VCaP (cell line): Measurements from ENCODE around the gene GPR78.

Source experiments
- H3K27ac ChIP-seq: fragments of 450-650 bp; 2 replicates; pipeline ENCODE4 v1.5.1; 2017
- CTCF ChIP-seq: fragments of 450-650 bp; conservative IDR thresholded peaks from 2 replicates; pipeline ENCODE4 v1.5.1; 2017; ENCODE audit warnings: mild to moderate bottlenecking, moderate library complexity

Gene GPR78

GRCh38 chr4:8600266-8600665, 20.1 kb downstream of the GPR78 start:
- no peak for TF ChIP-seq CTCF
- no peak overlapping the region for H3K27ac ChIP-seq

GRCh38 chr4:8600686-8601085, 20.5 kb downstream of the GPR78 start:
- no peak for TF ChIP-seq CTCF
- no peak overlapping the region for H3K27ac ChIP-seq

GRCh38 chr4:8601086-8601485, 20.9 kb downstream of the GPR78 start:
- no peak overlapping the region for H3K27ac ChIP-seq
- no peak for TF ChIP-seq CTCF

- no peak overlapping the region for H3K27ac ChIP-seq
- no peak for TF ChIP-seq CTCF
Measured at GRCh38 chr4:8601556-8601955, 21.4 kb downstream of the GPR78 start.

GRCh38 chr4:8602686-8603430, 22.7 kb downstream of the GPR78 start:
- no peak for TF ChIP-seq CTCF
- H3K27ac ChIP-seq: no peak overlapping the region

- H3K27ac ChIP-seq: no peak overlapping the region
- TF ChIP-seq CTCF: no peak
Measured at GRCh38 chr4:8603931-8604330, 23.7 kb downstream of the GPR78 start.

- no peak overlapping the region for H3K27ac ChIP-seq
- no peak for TF ChIP-seq CTCF
Measured at GRCh38 chr4:8605289-8605688, 25.1 kb downstream of the GPR78 start.
